ENCODE results near the gene CD2. TPM values are rescaled to one million over a fixed set of nuclear protein-coding genes. Genes with fewer than 3 reads are reported as not detected.

CD2 gene
- total and polyA plus RNA-seq, 2 of the 8 experiments (the other 6 are each of a cell fraction or from before 2014, with no cell fraction given): not detected

GRCh38 chr1:116754198-116754977, at the start of gene CD2 (continued):
- no peak for TF ChIP-seq SIX5 (IDR thresholded peaks at IDR 0.05; ENCODE audit: low read depth, low read length)
- no peak for TF ChIP-seq HDAC6 (IDR thresholded peaks at IDR 0.05; ENCODE audit: low read depth, low read length)
- TF ChIP-seq MAFK (IDR thresholded peaks at IDR 0.05; ENCODE audit: low read depth, low read length): no peak
- no peak for TF ChIP-seq RAD21 (IDR thresholded peaks at IDR 0.05 in 1 of 2, conservative IDR thresholded peaks at IDR 0.05 in 1 of 2; ENCODE audit: low read depth in 2 of 2, low read length in 2 of 2)
- TF ChIP-seq SP2 (IDR thresholded peaks at IDR 0.05; ENCODE audit: low read length): no peak
- no peak for TF ChIP-seq CTBP2 (IDR thresholded peaks at IDR 0.05; ENCODE audit: borderline replicate concordance, insufficient read depth, insufficient read length, low read length)
- TF ChIP-seq RNF2 (IDR thresholded peaks at IDR 0.05; ENCODE audit: borderline replicate concordance, low read depth, low read length, missing control alignments, poor library complexity, severe bottlenecking): no peak

Data from H1 (cell line).